ENCODE results near the gene CLPSL1.

DNA sequence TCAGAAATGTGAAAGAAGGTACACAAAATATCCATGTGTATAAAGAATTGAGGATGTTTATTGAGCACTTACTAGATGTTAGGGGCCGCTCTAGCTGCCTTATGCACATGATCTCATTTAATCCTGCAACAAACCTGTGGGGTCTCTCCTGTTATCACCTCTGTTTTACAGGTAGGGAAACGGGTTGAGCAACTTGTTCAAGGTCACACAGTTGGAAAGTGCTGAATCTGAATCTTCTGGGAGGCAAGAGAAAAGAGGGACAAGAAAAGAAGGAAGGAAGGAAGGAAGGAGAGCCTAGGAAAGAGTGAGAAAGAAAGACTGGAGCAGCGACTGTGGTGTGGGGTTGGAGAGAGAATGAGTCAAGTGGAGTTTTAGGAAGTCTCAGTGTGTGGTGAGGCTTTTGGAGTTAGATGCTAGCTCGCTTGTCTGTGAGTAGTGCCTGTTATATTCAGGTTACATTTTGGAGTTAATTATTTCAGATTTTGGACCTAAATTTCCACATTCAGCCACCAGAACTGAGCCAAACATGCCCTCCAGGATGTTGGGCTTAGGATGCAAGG lies 7.7 kb downstream of the CLPSL1 start:
- TF ChIP-seq MAZ (IDR thresholded peaks at IDR 0.05; ENCODE audit: borderline replicate concordance, low read depth, low read length), result no peak
- no peak for TF ChIP-seq POLR2A (IDR thresholded peaks at IDR 0.05; ENCODE audit: low read depth, low read length)
- TF ChIP-seq, protein P1, sequence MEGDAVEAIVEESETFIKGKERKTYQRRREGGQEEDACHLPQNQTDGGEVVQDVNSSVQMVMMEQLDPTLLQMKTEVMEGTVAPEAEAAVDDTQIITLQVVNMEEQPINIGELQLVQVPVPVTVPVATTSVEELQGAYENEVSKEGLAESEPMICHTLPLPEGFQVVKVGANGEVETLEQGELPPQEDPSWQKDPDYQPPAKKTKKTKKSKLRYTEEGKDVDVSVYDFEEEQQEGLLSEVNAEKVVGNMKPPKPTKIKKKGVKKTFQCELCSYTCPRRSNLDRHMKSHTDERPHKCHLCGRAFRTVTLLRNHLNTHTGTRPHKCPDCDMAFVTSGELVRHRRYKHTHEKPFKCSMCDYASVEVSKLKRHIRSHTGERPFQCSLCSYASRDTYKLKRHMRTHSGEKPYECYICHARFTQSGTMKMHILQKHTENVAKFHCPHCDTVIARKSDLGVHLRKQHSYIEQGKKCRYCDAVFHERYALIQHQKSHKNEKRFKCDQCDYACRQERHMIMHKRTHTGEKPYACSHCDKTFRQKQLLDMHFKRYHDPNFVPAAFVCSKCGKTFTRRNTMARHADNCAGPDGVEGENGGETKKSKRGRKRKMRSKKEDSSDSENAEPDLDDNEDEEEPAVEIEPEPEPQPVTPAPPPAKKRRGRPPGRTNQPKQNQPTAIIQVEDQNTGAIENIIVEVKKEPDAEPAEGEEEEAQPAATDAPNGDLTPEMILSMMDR (conservative IDR thresholded peaks at IDR 0.05; ENCODE audit: low read depth, low read length), result no peak
- TF ChIP-seq CEBPB (IDR thresholded peaks at IDR 0.05; ENCODE audit: low read depth, low read length), result no peak
- no peak for TF ChIP-seq RCOR1 (IDR thresholded peaks at IDR 0.05; ENCODE audit: insufficient replicate concordance, low read length)
- no peak for TF ChIP-seq SMC3 (IDR thresholded peaks at IDR 0.05; ENCODE audit: low read depth, low read length)
